ENCODE results near the gene NAGLU. TPM values are rescaled to one million over a fixed set of nuclear protein-coding genes. Genes with fewer than 3 reads are reported as not detected.
A peak's percentile ranks its signal among the peaks of the same experiment; 100 is the strongest.

NAGLU gene
- total and polyA plus RNA-seq, 10 of the 15 experiments (the other 5 are each of a cell fraction or from before 2014, with no cell fraction given) = 0.23 to 27.5 (median 8.9) TPM

DNA sequence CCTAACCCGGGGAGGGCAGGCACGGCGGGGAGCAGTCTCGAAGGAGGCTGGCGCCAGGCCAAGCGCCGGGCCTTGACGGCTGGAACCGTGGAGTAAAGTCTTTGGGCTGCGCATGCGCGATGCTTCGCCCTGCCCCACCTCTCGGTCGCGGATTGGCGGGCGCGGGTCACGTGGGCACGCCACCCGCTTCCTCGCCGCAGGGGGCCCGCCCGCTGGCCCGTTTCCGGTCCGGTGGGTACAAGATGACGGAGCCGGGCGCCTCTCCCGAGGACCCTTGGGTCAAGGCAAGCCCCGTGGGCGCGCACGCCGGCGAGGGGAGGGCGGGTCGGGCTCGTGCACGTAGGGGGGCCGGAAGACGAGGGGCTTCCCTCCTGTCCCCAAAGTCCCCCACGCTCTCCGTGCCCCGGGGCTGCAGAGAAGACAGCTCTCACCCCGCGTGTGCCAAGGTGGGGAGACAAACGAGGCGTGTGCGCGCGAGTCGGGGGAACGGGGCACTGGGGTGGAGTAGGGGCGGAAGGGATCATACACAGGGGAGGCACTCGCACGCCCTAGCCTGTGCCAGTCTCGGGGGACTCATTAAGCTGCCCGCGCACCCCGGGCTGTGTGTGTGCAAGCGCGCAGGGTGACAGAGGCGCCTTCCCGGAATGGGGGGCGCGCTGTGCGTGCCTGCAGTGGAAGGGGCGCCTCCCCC is 31.0 kb downstream of the NAGLU start, which contains the start of gene MLX (continued):
- TF ChIP-seq, protein P1, sequence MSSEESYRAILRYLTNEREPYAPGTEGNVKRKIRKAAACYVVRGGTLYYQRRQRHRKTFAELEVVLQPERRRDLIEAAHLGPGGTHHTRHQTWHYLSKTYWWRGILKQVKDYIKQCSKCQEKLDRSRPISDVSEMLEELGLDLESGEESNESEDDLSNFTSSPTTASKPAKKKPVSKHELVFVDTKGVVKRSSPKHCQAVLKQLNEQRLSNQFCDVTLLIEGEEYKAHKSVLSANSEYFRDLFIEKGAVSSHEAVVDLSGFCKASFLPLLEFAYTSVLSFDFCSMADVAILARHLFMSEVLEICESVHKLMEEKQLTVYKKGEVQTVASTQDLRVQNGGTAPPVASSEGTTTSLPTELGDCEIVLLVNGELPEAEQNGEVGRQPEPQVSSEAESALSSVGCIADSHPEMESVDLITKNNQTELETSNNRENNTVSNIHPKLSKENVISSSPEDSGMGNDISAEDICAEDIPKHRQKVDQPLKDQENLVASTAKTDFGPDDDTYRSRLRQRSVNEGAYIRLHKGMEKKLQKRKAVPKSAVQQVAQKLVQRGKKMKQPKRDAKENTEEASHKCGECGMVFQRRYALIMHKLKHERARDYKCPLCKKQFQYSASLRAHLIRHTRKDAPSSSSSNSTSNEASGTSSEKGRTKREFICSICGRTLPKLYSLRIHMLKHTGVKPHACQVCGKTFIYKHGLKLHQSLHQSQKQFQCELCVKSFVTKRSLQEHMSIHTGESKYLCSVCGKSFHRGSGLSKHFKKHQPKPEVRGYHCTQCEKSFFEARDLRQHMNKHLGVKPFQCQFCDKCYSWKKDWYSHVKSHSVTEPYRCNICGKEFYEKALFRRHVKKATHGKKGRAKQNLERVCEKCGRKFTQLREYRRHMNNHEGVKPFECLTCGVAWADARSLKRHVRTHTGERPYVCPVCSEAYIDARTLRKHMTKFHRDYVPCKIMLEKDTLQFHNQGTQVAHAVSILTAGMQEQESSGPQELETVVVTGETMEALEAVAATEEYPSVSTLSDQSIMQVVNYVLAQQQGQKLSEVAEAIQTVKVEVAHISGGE (CRISPR knock-in tag; IDR thresholded peaks at IDR 0.05) = no peak
- TF ChIP-seq EZH2 (IDR thresholded peaks at IDR 0.05; ENCODE audit: borderline replicate concordance, control insufficient read depth, low read depth, low read length) = no peak
- no peak for TF ChIP-seq EP300 (IDR thresholded peaks at IDR 0.05; ENCODE audit: borderline replicate concordance in 1 of 2, control insufficient read depth in 1 of 2, low read depth in 2 of 2, low read length in 2 of 2)
- no peak for TF ChIP-seq TARDBP (IDR thresholded peaks at IDR 0.05; ENCODE audit: borderline replicate concordance)
- TF ChIP-seq, protein P2, sequence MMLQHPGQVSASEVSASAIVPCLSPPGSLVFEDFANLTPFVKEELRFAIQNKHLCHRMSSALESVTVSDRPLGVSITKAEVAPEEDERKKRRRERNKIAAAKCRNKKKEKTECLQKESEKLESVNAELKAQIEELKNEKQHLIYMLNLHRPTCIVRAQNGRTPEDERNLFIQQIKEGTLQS (IDR thresholded peaks at IDR 0.05; ENCODE audit: borderline replicate concordance, extremely low read depth, low read depth, low read length) = peak; percentile 92; the same call in 1 of the 2 replicates
- TF ChIP-seq, protein P3, sequence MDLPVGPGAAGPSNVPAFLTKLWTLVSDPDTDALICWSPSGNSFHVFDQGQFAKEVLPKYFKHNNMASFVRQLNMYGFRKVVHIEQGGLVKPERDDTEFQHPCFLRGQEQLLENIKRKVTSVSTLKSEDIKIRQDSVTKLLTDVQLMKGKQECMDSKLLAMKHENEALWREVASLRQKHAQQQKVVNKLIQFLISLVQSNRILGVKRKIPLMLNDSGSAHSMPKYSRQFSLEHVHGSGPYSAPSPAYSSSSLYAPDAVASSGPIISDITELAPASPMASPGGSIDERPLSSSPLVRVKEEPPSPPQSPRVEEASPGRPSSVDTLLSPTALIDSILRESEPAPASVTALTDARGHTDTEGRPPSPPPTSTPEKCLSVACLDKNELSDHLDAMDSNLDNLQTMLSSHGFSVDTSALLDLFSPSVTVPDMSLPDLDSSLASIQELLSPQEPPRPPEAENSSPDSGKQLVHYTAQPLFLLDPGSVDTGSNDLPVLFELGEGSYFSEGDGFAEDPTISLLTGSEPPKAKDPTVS (IDR thresholded peaks at IDR 0.05; ENCODE audit: low read depth, low read length) = no peak
- TF ChIP-seq HDAC2 (IDR thresholded peaks at IDR 0.05) = no peak
- TF ChIP-seq IKZF2 (IDR thresholded peaks at IDR 0.05) = no peak
- peak; percentile 88 for TF ChIP-seq MEF2B (IDR thresholded peaks at IDR 0.05; ENCODE audit: partially characterized antibody, poor library complexity, severe bottlenecking)
- 0 out of 2 replicates have a peak, but pooled peaks have one; percentile 4 for TF ChIP-seq TCF12 (IDR thresholded peaks at IDR 0.05; ENCODE audit: low read depth, low read length)
- TF ChIP-seq RFX5 (IDR thresholded peaks at IDR 0.05; ENCODE audit: low read depth, low read length) = no peak
- peak; percentile 56; the same call in 1 of the 2 replicates for TF ChIP-seq DPF2 (IDR thresholded peaks at IDR 0.05)
- 0 out of 2 replicates have a peak, but pooled peaks have one; percentile 14 for TF ChIP-seq RB1 (IDR thresholded peaks at IDR 0.05; ENCODE audit: borderline replicate concordance)
- no peak for TF ChIP-seq TCF3 (IDR thresholded peaks at IDR 0.05; ENCODE audit: borderline replicate concordance, insufficient read depth, low read depth, low read length)
- TF ChIP-seq ETV6 (conservative IDR thresholded peaks at IDR 0.05 in 1 of 2, IDR thresholded peaks at IDR 0.05 in 1 of 2; ENCODE audit: borderline replicate concordance in 1 of 2, low read depth in 1 of 2) = no peak
- TF ChIP-seq, protein P4, sequence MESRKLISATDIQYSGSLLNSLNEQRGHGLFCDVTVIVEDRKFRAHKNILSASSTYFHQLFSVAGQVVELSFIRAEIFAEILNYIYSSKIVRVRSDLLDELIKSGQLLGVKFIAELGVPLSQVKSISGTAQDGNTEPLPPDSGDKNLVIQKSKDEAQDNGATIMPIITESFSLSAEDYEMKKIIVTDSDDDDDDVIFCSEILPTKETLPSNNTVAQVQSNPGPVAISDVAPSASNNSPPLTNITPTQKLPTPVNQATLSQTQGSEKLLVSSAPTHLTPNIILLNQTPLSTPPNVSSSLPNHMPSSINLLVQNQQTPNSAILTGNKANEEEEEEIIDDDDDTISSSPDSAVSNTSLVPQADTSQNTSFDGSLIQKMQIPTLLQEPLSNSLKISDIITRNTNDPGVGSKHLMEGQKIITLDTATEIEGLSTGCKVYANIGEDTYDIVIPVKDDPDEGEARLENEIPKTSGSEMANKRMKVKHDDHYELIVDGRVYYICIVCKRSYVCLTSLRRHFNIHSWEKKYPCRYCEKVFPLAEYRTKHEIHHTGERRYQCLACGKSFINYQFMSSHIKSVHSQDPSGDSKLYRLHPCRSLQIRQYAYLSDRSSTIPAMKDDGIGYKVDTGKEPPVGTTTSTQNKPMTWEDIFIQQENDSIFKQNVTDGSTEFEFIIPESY (IDR thresholded peaks at IDR 0.05) = no peak
- TF ChIP-seq, protein P5, sequence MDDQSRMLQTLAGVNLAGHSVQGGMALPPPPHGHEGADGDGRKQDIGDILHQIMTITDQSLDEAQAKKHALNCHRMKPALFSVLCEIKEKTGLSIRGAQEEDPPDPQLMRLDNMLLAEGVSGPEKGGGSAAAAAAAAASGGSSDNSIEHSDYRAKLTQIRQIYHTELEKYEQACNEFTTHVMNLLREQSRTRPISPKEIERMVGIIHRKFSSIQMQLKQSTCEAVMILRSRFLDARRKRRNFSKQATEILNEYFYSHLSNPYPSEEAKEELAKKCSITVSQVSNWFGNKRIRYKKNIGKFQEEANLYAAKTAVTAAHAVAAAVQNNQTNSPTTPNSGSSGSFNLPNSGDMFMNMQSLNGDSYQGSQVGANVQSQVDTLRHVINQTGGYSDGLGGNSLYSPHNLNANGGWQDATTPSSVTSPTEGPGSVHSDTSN (IDR thresholded peaks at IDR 0.05; ENCODE audit: insufficient replicate concordance, low read depth, low read length) = no peak
- TF ChIP-seq IRF4 (IDR thresholded peaks at IDR 0.05; ENCODE audit: low read depth, low read length) = no peak
- no peak for TF ChIP-seq BCL11A (IDR thresholded peaks at IDR 0.05; ENCODE audit: low read depth, low read length)
- TF ChIP-seq RCOR1 (conservative IDR thresholded peaks at IDR 0.05; ENCODE audit: low read depth, low read length) = no peak

Data from GM12878 (cell line).